ENCODE results near the gene DNAJC27.

The DNAJC27 gene

GRCh38 chr2:24925815-24926214 lies 45.9 kb downstream of the DNAJC27 start:
- Mint-ChIP-seq H3K4me1 (peaks cover 10% of the 10 kb centered on the region), H3K9me3 (no peaks in the 10 kb centered on the region), H3K36me3 (ENCODE audit: low read depth) (no peaks in the 10 kb centered on the region), H3K27me3 (no peaks in the 10 kb centered on the region), H3K27ac (no peak overlapping the region), H3K4me3 (no peak overlapping the region)
- DNase-seq (no peak), ATAC-seq (no peak)

- peaks cover 7% of the 10 kb centered on the region for H3K4me1 Mint-ChIP-seq
- DNase-seq (no peak), ATAC-seq (no peak)
- no peaks in the 10 kb centered on the region for H3K36me3 Mint-ChIP-seq (ENCODE audit: low read depth)
- no peak overlapping the region for H3K27ac Mint-ChIP-seq
- H3K9me3 Mint-ChIP-seq, result no peaks in the 10 kb centered on the region
- no peak overlapping the region for H3K4me3 Mint-ChIP-seq
- no peaks in the 10 kb centered on the region for H3K27me3 Mint-ChIP-seq
Measured at GRCh38 chr2:24924732-24925131, 47.0 kb downstream of the DNAJC27 start.

- no peak for ATAC-seq
- H3K27me3 Mint-ChIP-seq, result no peaks in the 10 kb centered on the region
- H3K27ac Mint-ChIP-seq, result no peak overlapping the region
- H3K4me3 Mint-ChIP-seq, result no peak overlapping the region
- no peaks in the 10 kb centered on the region for H3K9me3 Mint-ChIP-seq
- H3K36me3 Mint-ChIP-seq (ENCODE audit: low read depth), result peaks cover under 1% of the 10 kb centered on the region
- H3K4me1 Mint-ChIP-seq, result peaks cover 8% of the 10 kb centered on the region
- DNase-seq, result no peak
Measured at GRCh38 chr2:24924266-24924665, 47.5 kb downstream of the DNAJC27 start.

GRCh38 chr2:24923106-24923505 lies 48.6 kb downstream of the DNAJC27 start:
- Mint-ChIP-seq H3K36me3 (ENCODE audit: low read depth) (peaks cover 8% of the 10 kb centered on the region), H3K9me3 (no peaks in the 10 kb centered on the region), H3K27ac (no peak overlapping the region), H3K4me1 (peaks cover 19% of the 10 kb centered on the region), H3K27me3 (no peaks in the 10 kb centered on the region), H3K4me3 (no peak overlapping the region)
- ATAC-seq (no peak), DNase-seq (no peak)

GRCh38 chr2:24922556-24922955 lies 49.2 kb downstream of the DNAJC27 start:
- Mint-ChIP-seq H3K27ac (no peak overlapping the region), H3K4me3 (no peak overlapping the region), H3K4me1 (peaks cover 25% of the 10 kb centered on the region), H3K9me3 (no peaks in the 10 kb centered on the region), H3K36me3 (ENCODE audit: low read depth) (peaks cover 12% of the 10 kb centered on the region), H3K27me3 (no peaks in the 10 kb centered on the region)
- ATAC-seq (no peak), DNase-seq (no peak)

- H3K9me3 Mint-ChIP-seq, result no peaks in the 10 kb centered on the region
- no peaks in the 10 kb centered on the region for H3K27me3 Mint-ChIP-seq
- peak overlapping the region; percentile 82 for H3K4me3 Mint-ChIP-seq
- DNase-seq (no peak), ATAC-seq (no peak)
- H3K4me1 Mint-ChIP-seq, result peaks cover 36% of the 10 kb centered on the region
- peaks cover 18% of the 10 kb centered on the region for H3K36me3 Mint-ChIP-seq (ENCODE audit: low read depth)
- peak overlapping the region; percentile 65 for H3K27ac Mint-ChIP-seq
Measured at GRCh38 chr2:24920809-24921441, 50.8 kb downstream of the DNAJC27 start.

GRCh38 chr2:24920098-24920808 lies 51.5 kb downstream of the DNAJC27 start, which contains the start of gene ADCY3:
TSS of gene ADCY3 (minus strand) at chr2:24920237. CDS start at chr2:24918987, 1,250 bp downstream.
- peak within 1 kb of the TSS; percentile 92 for H3K27ac Mint-ChIP-seq
- peak; percentile 70 for DNase-seq
- peak; percentile 37 for ATAC-seq
- H3K4me3 Mint-ChIP-seq, result peak within 1 kb of the TSS; percentile 94
- no peaks in the 10 kb centered on the region for H3K9me3 Mint-ChIP-seq
- peaks cover 18% of the 10 kb centered on the region for H3K36me3 Mint-ChIP-seq (ENCODE audit: low read depth)
- no peaks in the 10 kb centered on the region for H3K27me3 Mint-ChIP-seq
- peaks cover 36% of the 10 kb centered on the region for H3K4me1 Mint-ChIP-seq

- Mint-ChIP-seq H3K27me3 (no peaks in the 10 kb centered on the region), H3K36me3 (ENCODE audit: low read depth) (peaks cover 18% of the 10 kb centered on the region), H3K4me3 (peak overlapping the region; percentile 94), H3K27ac (peak overlapping the region; percentile 92), H3K4me1 (peaks cover 39% of the 10 kb centered on the region), H3K9me3 (no peaks in the 10 kb centered on the region)
- DNase-seq (peak; percentile 49), ATAC-seq (peak; percentile 8)
Measured at GRCh38 chr2:24919506-24920097, 52.2 kb downstream of the DNAJC27 start.

GRCh38 chr2:24919037-24919505 lies 52.7 kb downstream of the DNAJC27 start:
- peak; percentile 42 for ATAC-seq
- peak overlapping the region; percentile 94 for H3K4me3 Mint-ChIP-seq
- peaks cover 18% of the 10 kb centered on the region for H3K36me3 Mint-ChIP-seq (ENCODE audit: low read depth)
- H3K27ac Mint-ChIP-seq, result peak overlapping the region; percentile 92
- peaks cover 39% of the 10 kb centered on the region for H3K4me1 Mint-ChIP-seq
- peak; percentile 65 for DNase-seq
- H3K27me3 Mint-ChIP-seq, result no peaks in the 10 kb centered on the region
- H3K9me3 Mint-ChIP-seq, result no peaks in the 10 kb centered on the region

GRCh38 chr2:24918326-24919036 lies 53.3 kb downstream of the DNAJC27 start:
- peak overlapping the region; percentile 92 for H3K27ac Mint-ChIP-seq
- peaks cover 18% of the 10 kb centered on the region for H3K36me3 Mint-ChIP-seq (ENCODE audit: low read depth)
- H3K9me3 Mint-ChIP-seq, result no peaks in the 10 kb centered on the region
- peaks cover 39% of the 10 kb centered on the region for H3K4me1 Mint-ChIP-seq
- ATAC-seq (no peak), DNase-seq (no peak)
- no peaks in the 10 kb centered on the region for H3K27me3 Mint-ChIP-seq
- peak overlapping the region; percentile 94 for H3K4me3 Mint-ChIP-seq

GRCh38 chr2:24917731-24918325 lies 53.9 kb downstream of the DNAJC27 start:
- DNase-seq (no peak), ATAC-seq (no peak)
- H3K27ac Mint-ChIP-seq, result no peak overlapping the region
- H3K9me3 Mint-ChIP-seq, result no peaks in the 10 kb centered on the region
- H3K36me3 Mint-ChIP-seq (ENCODE audit: low read depth), result peaks cover 23% of the 10 kb centered on the region
- H3K4me1 Mint-ChIP-seq, result peaks cover 39% of the 10 kb centered on the region
- peak overlapping the region; percentile 94 for H3K4me3 Mint-ChIP-seq
- H3K27me3 Mint-ChIP-seq, result no peaks in the 10 kb centered on the region

GRCh38 chr2:24917086-24917485 lies 54.7 kb downstream of the DNAJC27 start:
- Mint-ChIP-seq H3K27ac (no peak overlapping the region), H3K4me3 (peak overlapping the region; percentile 94), H3K4me1 (peaks cover 39% of the 10 kb centered on the region), H3K9me3 (no peaks in the 10 kb centered on the region), H3K36me3 (ENCODE audit: low read depth) (peaks cover 24% of the 10 kb centered on the region), H3K27me3 (no peaks in the 10 kb centered on the region)
- ATAC-seq, result peak; percentile 82
- DNase-seq, result peak; percentile 70

GRCh38 chr2:24915796-24916195 lies 56.0 kb downstream of the DNAJC27 start:
- no peaks in the 10 kb centered on the region for H3K9me3 Mint-ChIP-seq
- peaks cover 35% of the 10 kb centered on the region for H3K4me1 Mint-ChIP-seq
- no peak overlapping the region for H3K4me3 Mint-ChIP-seq
- DNase-seq, result no peak
- peaks cover 33% of the 10 kb centered on the region for H3K36me3 Mint-ChIP-seq (ENCODE audit: low read depth)
- H3K27me3 Mint-ChIP-seq, result no peaks in the 10 kb centered on the region
- H3K27ac Mint-ChIP-seq, result no peak overlapping the region
- ATAC-seq, result no peak

GRCh38 chr2:24915175-24915574 lies 56.6 kb downstream of the DNAJC27 start:
- no peak for DNase-seq
- no peaks in the 10 kb centered on the region for H3K27me3 Mint-ChIP-seq
- H3K4me3 Mint-ChIP-seq, result no peak overlapping the region
- peaks cover 38% of the 10 kb centered on the region for H3K36me3 Mint-ChIP-seq (ENCODE audit: low read depth)
- H3K9me3 Mint-ChIP-seq, result peaks cover 2% of the 10 kb centered on the region
- no peak for ATAC-seq
- H3K27ac Mint-ChIP-seq, result no peak overlapping the region
- H3K4me1 Mint-ChIP-seq, result peaks cover 33% of the 10 kb centered on the region

Measured in activated naive CD8-positive, alpha-beta T cell treated with anti-CD3 and anti-CD28 coated beads, Interleukin-2, amount 50 U/mL, for 24 hours (primary cell).